ENCODE data around the gene STAU1. TPM values are rescaled to one million over a fixed set of nuclear protein-coding genes. Genes with fewer than 3 reads are reported as not detected.
A peak's percentile ranks its signal among the peaks of the same experiment; 100 is the strongest.

STAU1 gene
- total RNA-seq (36.7 and 48.1 TPM in 2 replicates), polyA plus RNA-seq (77.2 and 79.8 TPM in 2 replicates), polyA minus RNA-seq (ENCODE audit: low replicate concordance) (50.3 and 51.1 TPM in 2 replicates)
- polyA plus RNA-seq (2012): 76.4 and 84.1 TPM in 2 replicates

- peaks cover 2% of the 10 kb centered on the region for H3K4me1 ChIP-seq (ENCODE audit: control insufficient read depth, extremely low read depth, insufficient read depth, low read length)
- peak within 1 kb of the TSS; percentile 42 to 98 (median 78) for H3K4me3 ChIP-seq (replicated peaks in 1 of 4; ENCODE audit: control extremely low read depth in 1 of 4, insufficient read depth in 1 of 4, low read depth in 3 of 4, low read length in 4 of 4)
- H3K4me2 ChIP-seq (ENCODE audit: extremely low read depth, insufficient read depth, low read length): peak within 1 kb of the TSS; percentile 92
- H3K9ac ChIP-seq (ENCODE audit: insufficient read depth, low read length): peak within 1 kb of the TSS; percentile 70
- H3K27ac ChIP-seq (ENCODE audit: insufficient read depth, low read length): peak within 1 kb of the TSS; percentile 46
- H4K20me1 ChIP-seq (ENCODE audit: control insufficient read depth, extremely low read depth, insufficient read depth, low read length): no peaks in the 10 kb centered on the region
- H3K9me3 ChIP-seq (ENCODE audit: control insufficient read depth, insufficient read depth, low read depth, low read length): no peaks in the 10 kb centered on the region
- TF ChIP-seq EZH2 (IDR thresholded peaks at IDR 0.05; ENCODE audit: low read length, missing control alignments) (no peak), CTCF (conservative IDR thresholded peaks at IDR 0.05 in 1 of 2, IDR thresholded peaks at IDR 0.05 in 1 of 2; ENCODE audit: low read depth in 1 of 2, low read length in 2 of 2) (no peak)
- H3K79me2 ChIP-seq (ENCODE audit: control insufficient read depth, insufficient read depth, low read length): peaks cover 44% of the 10 kb centered on the region
- peak within 1 kb of the TSS; percentile 98 for H2AFZ ChIP-seq (ENCODE audit: low read length)
- peak; percentile 94 to 95 for DNase-seq (ENCODE audit: low read depth in 2 of 2)
- H3K27me3 ChIP-seq (ENCODE audit: control insufficient read depth, insufficient read depth, low read length): no peaks in the 10 kb centered on the region
- H3K36me3 ChIP-seq (ENCODE audit: control insufficient read depth, insufficient read depth, low read length): no peaks in the 10 kb centered on the region
Observed at GRCh38 chr20:49187851-49188641, at the start of gene STAU1. Gene STAU1, minus strand, starts transcription at chr20:49188334. Its CDS starts 22,133 bp downstream, at chr20:49166201.

GRCh38 chr20:49237531-49237930 is 49.4 kb upstream of the STAU1 start:
- no peak overlapping the region for H3K27ac ChIP-seq (ENCODE audit: insufficient read depth, low read length)
- H3K4me3 ChIP-seq (replicated peaks in 1 of 4; ENCODE audit: control extremely low read depth in 1 of 4, insufficient read depth in 1 of 4, low read depth in 3 of 4, low read length in 4 of 4): no peak overlapping the region
- no peak overlapping the region for H2AFZ ChIP-seq (ENCODE audit: low read length)
- H3K4me2 ChIP-seq (ENCODE audit: extremely low read depth, insufficient read depth, low read length): no peak overlapping the region
- no peak overlapping the region for H3K9ac ChIP-seq (ENCODE audit: insufficient read depth, low read length)
- no peaks in the 10 kb centered on the region for H3K27me3 ChIP-seq (ENCODE audit: control insufficient read depth, insufficient read depth, low read length)
- peaks cover 15% of the 10 kb centered on the region for H3K36me3 ChIP-seq (ENCODE audit: control insufficient read depth, insufficient read depth, low read length)
- no peaks in the 10 kb centered on the region for H4K20me1 ChIP-seq (ENCODE audit: control insufficient read depth, extremely low read depth, insufficient read depth, low read length)
- no peak for DNase-seq (ENCODE audit: low read depth in 2 of 2)
- TF ChIP-seq CTCF (conservative IDR thresholded peaks at IDR 0.05 in 1 of 2, IDR thresholded peaks at IDR 0.05 in 1 of 2; ENCODE audit: low read depth in 1 of 2, low read length in 2 of 2) (no peak), EZH2 (IDR thresholded peaks at IDR 0.05; ENCODE audit: low read length, missing control alignments) (no peak)
- H3K9me3 ChIP-seq (ENCODE audit: control insufficient read depth, insufficient read depth, low read depth, low read length): no peaks in the 10 kb centered on the region
- no peaks in the 10 kb centered on the region for H3K4me1 ChIP-seq (ENCODE audit: control insufficient read depth, extremely low read depth, insufficient read depth, low read length)
- H3K79me2 ChIP-seq (ENCODE audit: control insufficient read depth, insufficient read depth, low read length): no peaks in the 10 kb centered on the region

- no peak for TF ChIP-seq EZH2 (IDR thresholded peaks at IDR 0.05; ENCODE audit: low read length, missing control alignments)
- no peak for TF ChIP-seq CTCF (conservative IDR thresholded peaks at IDR 0.05 in 1 of 2, IDR thresholded peaks at IDR 0.05 in 1 of 2; ENCODE audit: low read depth in 1 of 2, low read length in 2 of 2)
- Histone ChIP-seq H3K27ac (ENCODE audit: insufficient read depth, low read length) (no peak overlapping the region), H3K9me3 (ENCODE audit: control insufficient read depth, insufficient read depth, low read depth, low read length) (no peaks in the 10 kb centered on the region), H3K36me3 (ENCODE audit: control insufficient read depth, insufficient read depth, low read length) (peaks cover 16% of the 10 kb centered on the region), H2AFZ (ENCODE audit: low read length) (no peak overlapping the region), H3K79me2 (ENCODE audit: control insufficient read depth, insufficient read depth, low read length) (no peaks in the 10 kb centered on the region), H3K27me3 (ENCODE audit: control insufficient read depth, insufficient read depth, low read length) (no peaks in the 10 kb centered on the region), H4K20me1 (ENCODE audit: control insufficient read depth, extremely low read depth, insufficient read depth, low read length) (no peaks in the 10 kb centered on the region), H3K9ac (ENCODE audit: insufficient read depth, low read length) (no peak overlapping the region), H3K4me3 (replicated peaks in 1 of 4; ENCODE audit: control extremely low read depth in 1 of 4, insufficient read depth in 1 of 4, low read depth in 3 of 4, low read length in 4 of 4) (no peak overlapping the region), H3K4me2 (ENCODE audit: extremely low read depth, insufficient read depth, low read length) (no peak overlapping the region), H3K4me1 (ENCODE audit: control insufficient read depth, extremely low read depth, insufficient read depth, low read length) (no peaks in the 10 kb centered on the region)
- no peak for DNase-seq (ENCODE audit: low read depth in 2 of 2)
Observed at GRCh38 chr20:49236301-49236700, 48.2 kb upstream of the STAU1 start.

Measured in fibroblast of lung (primary cell).